Stimulated activated CD4-positive, alpha-beta T cell treated with anti-CD3 and anti-CD28 coated beads, TNF-alpha, amount 100 ng/mL, for 48 hours (primary cell): Measurements from ENCODE around the gene AREG.

Experiments used
- DNase-seq, 3 donors: peaks; one replicate each; pipeline ENCODE4 v3.0.0-alpha.2; 2020; ENCODE audit warnings: low read depth in 3 of 3

The AREG gene

GRCh38 chr4:74433043-74433442 is 11.9 kb upstream of the AREG start:
- no peak for DNase-seq

GRCh38 chr4:74433541-74434172 is 11.3 kb upstream of the AREG start:
- no peak for DNase-seq

- DNase-seq: no peak
Measured at GRCh38 chr4:74435296-74435695, 9.6 kb upstream of the AREG start.

- DNase-seq: no peak
Measured at GRCh38 chr4:74437866-74438265, 7.1 kb upstream of the AREG start.

GRCh38 chr4:74438661-74439060 is 6.3 kb upstream of the AREG start:
- DNase-seq: no peak

- DNase-seq: no peak
Measured at GRCh38 chr4:74439952-74440351, 5.0 kb upstream of the AREG start.

GRCh38 chr4:74440356-74440755 is 4.6 kb upstream of the AREG start:
- no peak for DNase-seq

- DNase-seq: no peak
Measured at GRCh38 chr4:74441744-74442143, 3.2 kb upstream of the AREG start.

- DNase-seq: no peak
Measured at GRCh38 chr4:74446193-74446868, 1.4 kb downstream of the AREG start.

GRCh38 chr4:74446896-74447295 is 2.0 kb downstream of the AREG start:
- no peak for DNase-seq

GRCh38 chr4:74447636-74448233 is 2.8 kb downstream of the AREG start:
- DNase-seq: no peak

- DNase-seq: no peak
Measured at GRCh38 chr4:74449571-74450297, 4.8 kb downstream of the AREG start.

- DNase-seq: no peak
Measured at GRCh38 chr4:74450298-74450683, 5.4 kb downstream of the AREG start.

GRCh38 chr4:74451214-74451661 is 6.3 kb downstream of the AREG start:
- DNase-seq: no peak

GRCh38 chr4:74453037-74453635 is 8.2 kb downstream of the AREG start:
- DNase-seq: no peak

GRCh38 chr4:74453829-74454742 is 9.2 kb downstream of the AREG start:
- no peak for DNase-seq

GRCh38 chr4:74455361-74456055 is 10.6 kb downstream of the AREG start:
- no peak for DNase-seq

GRCh38 chr4:74456056-74456744 is 11.3 kb downstream of the AREG start:
- DNase-seq: no peak

GRCh38 chr4:74456849-74457395 is 12.0 kb downstream of the AREG start:
- no peak for DNase-seq

- DNase-seq: no peak
Measured at GRCh38 chr4:74460833-74461232, 15.9 kb downstream of the AREG start.
